HG02973 (cell line): ENCODE data around the gene SPATA6L.
A peak's percentile ranks its signal among the peaks of the same experiment; 100 is the strongest.

Experiments
- ATAC-seq: cut with Tn5 transposase; IDR thresholded peaks from one replicate; pipeline ENCODE4 v1.9.1; 2021; ENCODE audit warnings: moderate library complexity; ENCODE audit not compliant: unreplicated experiment

SPATA6L gene

GRCh38 chr9:4590430-4591122 is 75.7 kb downstream of the SPATA6L start:
- no peak for ATAC-seq

GRCh38 chr9:4588721-4589120 is 77.6 kb downstream of the SPATA6L start:
- ATAC-seq = no peak

- no peak for ATAC-seq
Observed at GRCh38 chr9:4585135-4585534, 81.1 kb downstream of the SPATA6L start.

GRCh38 chr9:4584636-4585035 is 81.6 kb downstream of the SPATA6L start:
- ATAC-seq = no peak

- no peak for ATAC-seq
Observed at GRCh38 chr9:4583001-4583400, 83.3 kb downstream of the SPATA6L start.

- no peak for ATAC-seq
Observed at GRCh38 chr9:4581861-4582565, 84.3 kb downstream of the SPATA6L start.

- ATAC-seq = no peak
Observed at GRCh38 chr9:4581035-4581760, 85.1 kb downstream of the SPATA6L start.

- ATAC-seq = no peak
Observed at GRCh38 chr9:4579001-4579400, 87.3 kb downstream of the SPATA6L start.

GRCh38 chr9:4576448-4576847 is 89.8 kb downstream of the SPATA6L start:
- no peak for ATAC-seq

GRCh38 chr9:4575997-4576396 is 90.3 kb downstream of the SPATA6L start:
- no peak for ATAC-seq

GRCh38 chr9:4574657-4575243 is 91.5 kb downstream of the SPATA6L start:
- no peak for ATAC-seq

- no peak for ATAC-seq
Observed at GRCh38 chr9:4573634-4574389, 92.5 kb downstream of the SPATA6L start.

- no peak for ATAC-seq
Observed at GRCh38 chr9:4573176-4573575, 93.1 kb downstream of the SPATA6L start.

- no peak for ATAC-seq
Observed at GRCh38 chr9:4572184-4572826, 94.0 kb downstream of the SPATA6L start.

- ATAC-seq = no peak
Observed at GRCh38 chr9:4569101-4569500, 97.2 kb downstream of the SPATA6L start.

- ATAC-seq = no peak
Observed at GRCh38 chr9:4567601-4568000, 98.7 kb downstream of the SPATA6L start.

- ATAC-seq = no peak
Observed at GRCh38 chr9:4566806-4567205, 99.5 kb downstream of the SPATA6L start.

- ATAC-seq = no peak
Observed at GRCh38 chr9:4563105-4563504, 103.2 kb downstream of the SPATA6L start.

- peak; percentile 61 for ATAC-seq
Observed at GRCh38 chr9:4559261-4560182, 106.8 kb downstream of the SPATA6L start.
